Stimulated activated naive CD8-positive, alpha-beta T cell treated with anti-CD3 and anti-CD28 coated beads, Interleukin-15, Interleukin-2, amounts not matched to agents 100 ng/mL and 50 ng/mL, for 24 hours (primary cell): Measurements from ENCODE around the gene CDC6.
A peak's percentile ranks its signal among the peaks of the same experiment; 100 is the strongest.

Experiments used
- H3K27ac Mint-ChIP-seq: one replicate; pipeline ENCODE4 v1.8.0; 2021; ENCODE audit warnings: mild to moderate bottlenecking, mixed read lengths
- H3K27me3 Mint-ChIP-seq: one replicate; pipeline ENCODE4 v1.8.0; 2021; ENCODE audit warnings: mixed read lengths
- H3K36me3 Mint-ChIP-seq: one replicate; pipeline ENCODE4 v1.8.0; 2021; ENCODE audit warnings: low read depth, mixed read lengths
- H3K4me1 Mint-ChIP-seq: one replicate; pipeline ENCODE4 v1.8.0; 2021; ENCODE audit warnings: low read depth, mixed read lengths
- H3K4me3 Mint-ChIP-seq: one replicate; pipeline ENCODE4 v1.8.0; 2021; ENCODE audit warnings: mild to moderate bottlenecking, mixed read lengths
- H3K9me3 Mint-ChIP-seq: one replicate; pipeline ENCODE4 v1.8.0; 2021; ENCODE audit warnings: mixed read lengths

The CDC6 gene

DNA sequence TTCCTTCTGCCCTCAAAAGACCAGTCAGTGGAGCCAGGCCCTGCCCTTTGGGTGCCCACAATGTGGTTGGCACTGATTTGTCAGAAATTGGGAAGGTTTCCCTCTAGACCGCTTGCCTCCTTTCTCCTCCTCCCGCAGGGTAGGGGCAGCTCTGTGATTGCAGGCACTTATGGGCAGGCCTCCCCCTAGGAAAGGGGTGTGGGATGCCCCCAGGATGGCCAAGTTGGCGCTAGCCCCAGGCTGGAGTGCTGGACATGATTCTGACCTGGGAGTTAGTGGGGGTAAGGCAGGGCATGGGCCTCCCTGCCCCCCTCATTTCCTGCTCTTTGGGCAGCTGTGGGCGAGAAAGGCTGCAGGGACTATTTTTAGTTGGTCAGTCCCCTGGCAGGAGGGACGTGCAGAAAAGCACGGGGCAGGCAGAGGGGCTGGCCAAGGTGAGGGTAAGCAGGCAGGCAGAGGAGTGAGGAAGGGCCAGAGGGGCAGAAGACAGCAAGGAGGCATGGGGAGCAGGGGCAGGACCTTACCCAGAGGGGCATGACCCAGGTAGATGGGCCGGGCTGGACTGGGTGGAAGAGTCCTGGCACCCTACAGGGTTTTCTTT, 24.6 kb downstream of the CDC6 start:
- Mint-ChIP-seq H3K4me3 (no peak overlapping the region), H3K4me1 (peaks cover 38% of the 10 kb centered on the region), H3K27me3 (no peaks in the 10 kb centered on the region), H3K9me3 (no peaks in the 10 kb centered on the region), H3K27ac (no peak overlapping the region), H3K36me3 (no peaks in the 10 kb centered on the region)

DNA sequence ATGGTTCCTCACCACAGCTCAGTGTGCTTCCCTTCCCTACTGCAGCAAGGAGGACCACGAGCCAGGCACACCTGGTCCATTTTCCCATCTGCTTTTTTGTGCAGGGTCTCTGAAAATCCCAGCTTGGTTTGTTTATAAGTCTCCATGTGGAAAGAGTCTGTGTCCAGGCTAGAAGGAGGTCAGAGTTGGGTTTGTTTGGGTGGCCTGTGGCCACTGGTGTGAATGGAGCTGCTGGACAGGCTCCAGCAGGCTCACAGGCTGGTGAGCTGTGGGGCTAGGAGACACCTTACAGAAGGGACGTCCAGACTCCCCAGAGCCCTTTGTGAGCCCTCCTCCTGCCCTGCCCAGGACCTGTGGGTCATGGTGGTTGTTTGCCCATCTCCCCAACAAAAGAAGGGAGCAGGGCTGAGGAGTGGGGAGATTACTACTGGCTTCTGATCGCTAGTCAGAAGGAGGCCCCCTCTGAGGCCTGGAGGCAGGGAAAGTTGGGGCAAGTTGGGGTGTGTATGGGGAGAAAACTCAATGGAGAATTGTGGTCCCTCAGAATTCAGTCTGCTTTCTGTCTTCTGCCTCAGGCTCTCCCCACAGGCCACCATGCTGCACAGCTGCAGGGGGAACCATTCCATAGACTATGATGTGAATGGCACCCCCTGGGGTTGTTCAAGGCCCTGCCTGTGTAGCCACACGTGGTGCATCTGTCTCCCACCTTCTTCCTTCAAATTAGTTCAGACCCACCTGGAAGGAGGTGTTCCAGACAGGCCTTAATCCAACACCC, 25.4 kb downstream of the CDC6 start:
- Mint-ChIP-seq H3K4me1 (peaks cover 46% of the 10 kb centered on the region), H3K27ac (no peak overlapping the region), H3K27me3 (no peaks in the 10 kb centered on the region), H3K4me3 (no peak overlapping the region), H3K36me3 (no peaks in the 10 kb centered on the region), H3K9me3 (no peaks in the 10 kb centered on the region)

DNA sequence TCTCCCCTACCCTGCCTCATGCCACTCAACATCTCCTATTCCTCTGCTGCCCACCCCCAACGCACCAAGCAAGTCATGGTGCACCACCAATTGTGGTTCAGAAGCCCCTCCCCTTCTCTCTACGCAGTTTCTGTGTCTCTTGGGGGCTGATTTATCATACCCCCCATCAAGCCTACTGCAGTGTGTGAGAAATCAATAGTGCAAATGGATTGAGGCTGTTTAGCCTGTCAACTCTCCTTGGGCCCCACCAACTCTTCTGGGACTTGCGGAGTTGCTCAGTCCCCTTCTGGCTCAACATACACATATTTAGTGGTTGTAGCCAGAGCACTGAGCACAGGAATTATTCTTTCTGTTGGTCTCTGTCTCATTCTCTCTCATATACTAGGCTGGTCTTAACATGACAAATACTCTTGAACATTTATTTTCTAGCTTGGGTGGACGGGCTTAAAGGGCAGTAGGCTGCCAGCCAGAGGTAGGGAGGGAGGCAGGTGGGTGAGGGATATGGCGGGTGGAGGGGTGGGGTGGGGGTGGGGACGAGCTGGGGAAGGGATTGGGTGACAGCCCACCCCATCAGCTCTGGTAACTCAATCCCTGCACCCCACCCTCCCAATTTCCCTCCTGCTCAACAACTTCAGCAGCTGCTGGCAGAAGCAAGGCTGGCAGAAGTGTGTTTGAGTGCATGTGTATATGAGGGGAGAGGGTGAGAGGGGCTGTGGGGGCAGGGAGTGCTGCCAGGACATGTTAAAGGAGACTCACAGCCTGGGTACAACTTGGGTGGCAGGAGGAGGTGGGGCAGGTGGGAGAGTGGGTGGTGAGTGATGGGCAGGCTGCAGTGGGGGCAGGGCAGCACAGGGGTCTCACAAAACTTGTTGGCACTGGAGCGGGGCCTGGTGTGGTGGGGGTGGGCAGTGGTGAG, 26.2 kb downstream of the CDC6 start:
- no peaks in the 10 kb centered on the region for H3K9me3 Mint-ChIP-seq
- peaks cover 49% of the 10 kb centered on the region for H3K4me1 Mint-ChIP-seq
- no peak overlapping the region for H3K4me3 Mint-ChIP-seq
- peaks cover 6% of the 10 kb centered on the region for H3K36me3 Mint-ChIP-seq
- no peaks in the 10 kb centered on the region for H3K27me3 Mint-ChIP-seq
- H3K27ac Mint-ChIP-seq: peak overlapping the region; percentile 74

DNA sequence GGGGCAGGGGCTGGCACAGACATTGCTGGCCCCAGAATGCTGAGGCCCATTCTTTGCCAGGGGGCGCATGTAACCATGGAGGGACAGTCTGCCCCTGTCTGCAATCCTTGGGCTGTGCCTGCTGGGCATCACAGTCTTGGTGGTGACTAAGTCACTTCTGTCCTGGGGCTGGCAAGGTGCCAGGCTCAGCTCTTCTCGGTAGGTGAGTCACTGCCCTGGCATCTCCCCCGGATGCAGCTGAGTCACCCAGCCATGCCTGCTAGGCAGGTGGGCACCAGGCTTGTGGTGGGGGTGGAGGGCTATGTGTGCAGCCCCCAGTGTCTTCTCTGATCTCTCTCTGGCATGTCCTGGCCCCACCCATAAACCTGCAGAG, 26.9 kb downstream of the CDC6 start:
- no peaks in the 10 kb centered on the region for H3K9me3 Mint-ChIP-seq
- peak overlapping the region; percentile 28 for H3K4me3 Mint-ChIP-seq
- H3K4me1 Mint-ChIP-seq: peaks cover 55% of the 10 kb centered on the region
- peak overlapping the region; percentile 74 for H3K27ac Mint-ChIP-seq
- peaks cover 6% of the 10 kb centered on the region for H3K36me3 Mint-ChIP-seq
- no peaks in the 10 kb centered on the region for H3K27me3 Mint-ChIP-seq

GRCh38 chr17:40315206-40315605, 27.5 kb downstream of the CDC6 start:
- no peaks in the 10 kb centered on the region for H3K9me3 Mint-ChIP-seq
- H3K36me3 Mint-ChIP-seq: peaks cover 6% of the 10 kb centered on the region
- H3K4me3 Mint-ChIP-seq: no peak overlapping the region
- peaks cover 62% of the 10 kb centered on the region for H3K4me1 Mint-ChIP-seq
- H3K27ac Mint-ChIP-seq: peak overlapping the region; percentile 24
- no peaks in the 10 kb centered on the region for H3K27me3 Mint-ChIP-seq

DNA sequence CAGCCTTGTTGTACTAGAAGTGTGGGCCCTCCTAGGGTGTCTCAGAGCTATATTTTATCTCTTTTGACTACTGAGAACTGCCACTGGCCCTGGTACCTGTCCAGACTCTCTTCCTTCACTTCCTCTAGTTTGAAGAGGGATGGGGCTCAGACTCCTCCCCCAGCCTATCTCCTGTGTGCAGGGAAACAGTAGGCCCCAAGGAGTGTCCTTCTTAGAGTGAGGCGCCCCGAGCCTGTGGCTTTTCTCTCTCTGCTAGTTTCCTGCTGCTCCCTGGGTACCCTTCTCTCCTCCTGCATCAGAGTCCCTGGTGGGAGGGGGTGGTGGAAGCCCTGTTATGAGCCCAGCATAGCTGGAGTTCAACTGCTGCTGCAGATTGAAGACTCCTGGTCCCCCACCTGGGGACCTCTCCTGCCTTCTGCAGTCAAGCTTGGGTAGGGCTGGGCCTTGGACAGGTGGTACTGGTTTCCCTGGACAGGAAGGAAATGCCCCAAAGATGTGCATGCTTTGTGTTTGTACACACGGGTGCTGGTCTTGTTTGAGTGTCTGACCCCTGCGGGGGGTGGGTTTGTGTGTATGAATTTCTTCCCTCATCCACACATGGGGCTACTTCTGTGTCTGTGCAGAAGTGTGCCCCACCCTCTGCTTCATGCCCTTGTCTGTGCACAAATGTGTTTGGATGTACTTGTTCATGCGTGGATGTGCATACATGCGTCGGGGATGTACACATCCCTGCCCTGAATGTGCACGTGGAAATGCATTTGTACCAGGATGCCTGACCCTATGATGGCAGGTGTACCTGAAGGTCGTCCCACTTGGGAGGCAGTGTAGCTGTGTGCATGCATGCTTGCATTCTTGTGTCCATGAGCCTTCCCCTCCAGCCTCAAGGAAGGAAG, 28.2 kb downstream of the CDC6 start:
- Mint-ChIP-seq H3K27me3 (no peaks in the 10 kb centered on the region), H3K4me1 (peaks cover 69% of the 10 kb centered on the region), H3K9me3 (no peaks in the 10 kb centered on the region), H3K27ac (no peak overlapping the region), H3K36me3 (peaks cover 6% of the 10 kb centered on the region), H3K4me3 (no peak overlapping the region)

DNA sequence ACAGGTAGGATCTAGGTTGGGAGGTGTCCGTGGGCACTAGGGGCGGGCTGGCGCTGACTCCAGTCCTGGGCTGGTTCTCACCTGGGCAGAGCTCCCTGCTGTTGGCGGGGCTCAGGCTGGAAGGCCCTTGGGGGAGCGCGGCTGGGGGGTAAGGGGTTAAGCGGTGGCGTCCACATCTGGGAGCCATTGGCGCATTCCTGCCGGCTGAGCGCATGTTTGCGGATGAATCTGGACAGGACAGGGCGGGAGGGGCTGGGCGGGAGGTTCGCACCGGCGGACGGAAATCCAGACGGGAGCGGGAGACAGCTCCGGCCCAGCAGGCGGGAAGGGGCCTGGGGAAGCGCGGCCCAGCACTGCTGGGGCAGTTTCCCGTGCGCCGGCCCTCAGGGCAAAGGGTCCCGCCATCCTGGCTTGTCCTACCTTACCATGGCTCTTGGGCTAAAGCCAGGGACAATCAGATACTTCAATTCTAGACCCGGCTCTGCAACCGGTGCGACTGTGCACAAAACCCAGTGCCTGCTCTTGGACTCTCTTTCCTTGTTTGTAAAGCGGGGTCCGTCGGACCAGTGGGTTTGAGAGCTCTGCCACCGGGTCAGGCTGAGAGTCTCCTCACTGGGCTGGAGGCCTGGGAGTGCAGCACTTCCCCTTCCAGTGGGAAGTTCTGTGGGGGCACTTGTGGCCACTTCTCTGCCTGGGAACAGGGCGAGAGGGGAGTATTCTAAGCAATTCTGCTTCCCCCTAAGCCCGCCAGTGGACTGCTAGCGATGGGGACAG, 29.1 kb downstream of the CDC6 start:
- Mint-ChIP-seq H3K27me3 (no peaks in the 10 kb centered on the region), H3K27ac (peak overlapping the region; percentile 90), H3K9me3 (no peaks in the 10 kb centered on the region), H3K4me1 (peaks cover 77% of the 10 kb centered on the region), H3K4me3 (peak overlapping the region; percentile 87), H3K36me3 (peaks cover 6% of the 10 kb centered on the region)

DNA sequence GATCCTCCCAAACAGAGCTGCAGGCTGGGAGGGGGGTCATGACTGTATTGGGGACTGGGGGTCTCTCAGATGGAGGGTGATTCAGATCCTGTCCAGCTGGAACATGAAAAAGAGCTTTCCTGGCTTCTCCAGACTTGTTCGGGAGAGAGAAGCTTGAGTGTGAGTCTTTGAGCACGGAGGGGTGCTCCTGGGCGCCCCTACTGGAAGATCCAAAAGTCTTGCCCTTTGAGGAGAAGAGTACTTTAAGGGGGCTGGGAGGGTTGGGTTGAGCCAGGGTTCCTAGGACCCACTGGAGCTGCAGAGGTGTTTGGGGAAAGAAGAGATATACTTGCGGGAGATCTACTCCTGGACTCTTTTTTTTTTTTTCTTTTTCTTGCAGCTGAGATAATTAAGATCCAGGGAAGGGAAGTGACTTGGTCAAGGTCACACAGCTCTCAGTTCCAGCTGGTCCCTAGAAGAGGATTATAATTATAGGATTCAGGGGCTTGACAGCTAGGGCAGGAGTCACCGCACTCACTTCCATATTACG, 29.7 kb downstream of the CDC6 start:
- Mint-ChIP-seq H3K4me1 (peaks cover 84% of the 10 kb centered on the region), H3K4me3 (peak overlapping the region; percentile 87), H3K27ac (peak overlapping the region; percentile 90), H3K36me3 (peaks cover 6% of the 10 kb centered on the region), H3K27me3 (no peaks in the 10 kb centered on the region), H3K9me3 (no peaks in the 10 kb centered on the region)

DNA sequence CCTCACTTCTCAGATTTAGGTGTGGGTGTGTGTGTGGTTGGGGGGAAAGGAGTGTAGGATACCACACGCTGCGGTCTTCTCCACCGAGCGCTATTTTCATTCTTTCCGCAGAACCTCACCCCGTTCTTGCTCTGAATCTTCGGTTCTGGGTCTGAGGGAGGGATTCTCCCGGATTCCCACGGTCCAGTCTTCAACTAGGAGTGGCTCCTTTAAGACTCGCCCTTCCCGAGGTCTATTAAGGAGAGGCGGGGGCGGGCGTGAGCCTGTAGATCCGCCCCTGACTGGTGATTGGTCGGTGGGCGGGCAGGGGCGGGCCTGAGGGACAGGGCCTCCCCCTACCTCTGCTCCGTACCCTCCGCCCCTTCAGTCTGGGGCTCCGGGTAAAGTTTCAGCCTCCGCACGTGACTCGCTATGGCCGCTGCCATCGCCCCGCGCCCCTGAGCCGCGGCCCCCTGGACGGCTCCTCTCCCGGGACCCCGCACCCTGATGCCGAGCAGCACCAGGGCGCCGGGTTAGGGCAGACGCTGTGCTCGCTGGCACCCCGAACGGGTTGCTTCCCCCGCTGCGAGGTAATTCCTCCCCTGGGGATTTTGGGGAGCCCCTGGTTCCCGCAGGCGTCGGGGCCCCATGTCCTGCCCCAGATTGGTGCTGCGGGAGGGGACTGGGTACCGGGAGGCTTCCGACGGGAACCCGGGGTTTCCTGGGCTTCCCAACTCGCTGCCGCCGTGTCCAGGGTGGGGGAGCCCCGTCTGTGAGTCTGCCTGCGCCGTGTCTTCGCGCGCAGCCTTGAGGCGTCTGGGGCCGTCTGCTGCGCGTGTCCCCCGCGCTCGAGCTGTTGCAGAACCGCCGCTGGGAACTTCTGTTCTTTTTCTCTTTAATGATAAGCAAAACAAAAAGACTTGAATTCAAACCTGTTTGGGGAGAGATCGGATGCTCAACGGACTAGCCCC, 30.5 kb downstream of the CDC6 start:
- peaks cover 91% of the 10 kb centered on the region for H3K4me1 Mint-ChIP-seq
- peak overlapping the region; percentile 87 for H3K4me3 Mint-ChIP-seq
- no peaks in the 10 kb centered on the region for H3K9me3 Mint-ChIP-seq
- peaks cover 3% of the 10 kb centered on the region for H3K27me3 Mint-ChIP-seq
- H3K27ac Mint-ChIP-seq: peak overlapping the region; percentile 94
- H3K36me3 Mint-ChIP-seq: peaks cover 6% of the 10 kb centered on the region

GRCh38 chr17:40318830-40319391, 31.2 kb downstream of the CDC6 start:
- H3K4me3 Mint-ChIP-seq: peak overlapping the region; percentile 87
- H3K4me1 Mint-ChIP-seq: peaks cover 92% of the 10 kb centered on the region
- peaks cover 6% of the 10 kb centered on the region for H3K36me3 Mint-ChIP-seq
- peaks cover 3% of the 10 kb centered on the region for H3K27me3 Mint-ChIP-seq
- H3K9me3 Mint-ChIP-seq: no peaks in the 10 kb centered on the region
- peak overlapping the region; percentile 94 for H3K27ac Mint-ChIP-seq

GRCh38 chr17:40319651-40320540, 32.2 kb downstream of the CDC6 start:
- Mint-ChIP-seq H3K4me3 (peak overlapping the region; percentile 87), H3K4me1 (peaks cover 91% of the 10 kb centered on the region), H3K36me3 (peaks cover 6% of the 10 kb centered on the region), H3K9me3 (no peaks in the 10 kb centered on the region), H3K27me3 (peaks cover 3% of the 10 kb centered on the region), H3K27ac (peak overlapping the region; percentile 100)
